NT2/D1 (cell line): ENCODE measurements around the gene RBM26.

ENCODE experiments used
- YY1 ChIP-seq: IDR thresholded peaks from 2 replicates; pipeline ENCODE4 v1.6.1; 2011; ENCODE audit not compliant: insufficient read length, insufficient read depth
- ZNF274 ChIP-seq: IDR thresholded peaks from 2 replicates; pipeline ENCODE4 v1.6.1; 2011; ENCODE audit warnings: mild to moderate bottlenecking, low read depth, low read length

GRCh38 chr13:79373916-79374315, 32.1 kb downstream of the RBM26 start:
- TF ChIP-seq ZNF274 (no peak), YY1 (no peak)
